Upper lobe of left lung (tissue), 6 donors: ENCODE measurements around the gene TNK2. TPM values are rescaled to one million over a fixed set of nuclear protein-coding genes. Genes with fewer than 3 reads are reported as not detected.
A peak's percentile ranks its signal among the peaks of the same experiment; 100 is the strongest.

Source experiments
- ATAC-seq, 2 donors: fragments of 200-7000 bp; cut with Tn5 transposase; one replicate each; pipeline ENCODE4 v1.9.1; 2022; ENCODE audit warnings: mild to moderate bottlenecking in 2 of 2, moderate library complexity in 2 of 2; ENCODE audit not compliant: low FRiP score in 2 of 2
- DNase-seq, 2 donors: peaks; one replicate each; pipeline ENCODE4 v3.0.0-alpha.2; 2019 to 2020
- H3K27ac ChIP-seq, 4 donors: fragments of 200-600 bp; sonication (generic); one replicate each; pipeline ENCODE4 v1.5.1; 2016 to 2019
- H3K27me3 ChIP-seq, 4 donors: fragments of 200-600 bp; sonication (generic); one replicate each; pipeline ENCODE4 v1.5.1; 2017 to 2019
- H3K36me3 ChIP-seq, 4 donors: fragments of 200-600 bp; sonication (generic); one replicate each; pipeline ENCODE4 v1.5.1; 2016 to 2019
- H3K4me1 ChIP-seq, 4 donors: fragments of 200-600 bp; sonication (generic); one replicate each; pipeline ENCODE4 v1.5.1; 2018 to 2019
- H3K4me3 ChIP-seq, 4 donors: fragments of 200-600 bp; sonication (generic); one replicate each; pipeline ENCODE4 v1.5.1; 2017 to 2019; ENCODE audit warnings: mild to moderate bottlenecking in 2 of 4, moderate library complexity in 1 of 4
- H3K9me3 ChIP-seq, 4 donors: fragments of 200-600 bp; sonication (generic); one replicate each; pipeline ENCODE4 v1.5.1; 2018 to 2019
- CTCF ChIP-seq, 6 experiments: fragments of 450-650 bp in 4 of 6; fragments of 200-600 bp in 2 of 6; sonication (generic) in 2 of 6; IDR thresholded peaks; one replicate each; pipeline ENCODE4 v1.5.1; 2016 to 2019; ENCODE audit warnings: antibody characterized with exemption in 6 of 6
- EP300 ChIP-seq, 4 donors: sonication (generic); formaldehyde crosslinking; IDR thresholded peaks; one replicate each; pipeline ENCODE4 v1.5.1; 2017; ENCODE audit warnings: antibody characterized with exemption in 4 of 4, control low read depth in 2 of 4
- POLR2A ChIP-seq, 4 donors: fragments of 450-650 bp; IDR thresholded peaks; one replicate each; pipeline ENCODE4 v1.5.1; 2016 to 2017; ENCODE audit warnings: antibody characterized with exemption in 4 of 4, mild to moderate bottlenecking in 2 of 4
- POLR2AphosphoS5 ChIP-seq, 2 donors: sonication (generic); formaldehyde crosslinking; IDR thresholded peaks; one replicate each; pipeline ENCODE4 v1.5.1; 2017; ENCODE audit warnings: antibody characterized with exemption in 2 of 2
- WGBS, 2 donors: methylation state at CpG; one replicate each; pipeline ENCODE4 v1.1.5; 2017 to 2018; 5-methylcytosine and 5-hydroxymethylcytosine counted together
- total RNA-seq, 6 donors: library from RNA; depleted of rRNA in 4 of 6; stranded (reverse); fragments of >200 nt in 4 of 6; gene quantifications; one replicate each; pipeline versions ENCODE4 v1.1.0 to v1.2.1, GENCODE V29; 2016 to 2021
- donor health status: DM: no; HTN: no; CAD: no; lungs with moderate emphysema.
- donor health status: DM: no; HTN: yes; CAD: no; lungs with severe emphysema.

TNK2 gene
- total RNA-seq, 6 donors from 2014 or later, result 18.7 to 171 (median 70.1) TPM

GRCh38 chr3:195895078-195895860 is 13.1 kb downstream of the TNK2 start:
- no peaks in the 10 kb centered on the region for H3K27me3 ChIP-seq
- H3K9me3 ChIP-seq, result no peaks in the 10 kb centered on the region
- ATAC-seq, result peak in 1 of 2 donors; percentile 52
- peak overlapping the region; percentile 50 to 86 (median 78) for H3K4me3 ChIP-seq
- peak overlapping the region; percentile 86 to 94 (median 90) for H3K27ac ChIP-seq
- 1 to 2% methylated on average over 17 to 25 of the region's 56 CpGs for WGBS, 2 donors
- peak; percentile 67 to 90 for DNase-seq
- peaks cover 53 to 73% (median 67%) of the 10 kb centered on the region in 4 donors for H3K4me1 ChIP-seq
- H3K36me3 ChIP-seq, result no peaks in the 10 kb centered on the region
- TF ChIP-seq POLR2A (IDR thresholded peaks at IDR 0.05) (no peak), CTCF (IDR thresholded peaks at IDR 0.05) (no peak)

- H3K27ac ChIP-seq, result peak overlapping the region in 3 of 4 donors; percentile 59 to 86 (median 74)
- H3K27me3 ChIP-seq, result no peaks in the 10 kb centered on the region
- H3K4me3 ChIP-seq, result peak overlapping the region in 1 of 4 donors; percentile 78
- no peaks in the 10 kb centered on the region for H3K9me3 ChIP-seq
- no peak for DNase-seq
- WGBS, 2 donors, result 85 to 86% methylated on average over 8 of the region's 8 CpGs
- H3K4me1 ChIP-seq, result peaks cover 49 to 65% (median 61%) of the 10 kb centered on the region in 4 donors
- H3K36me3 ChIP-seq, result no peaks in the 10 kb centered on the region
- ATAC-seq, result no peak
- TF ChIP-seq POLR2AphosphoS5 (IDR thresholded peaks at IDR 0.05) (no peak), POLR2A (IDR thresholded peaks at IDR 0.05) (no peak), CTCF (IDR thresholded peaks at IDR 0.05) (no peak), EP300 (IDR thresholded peaks at IDR 0.05) (no peak)
These were observed 14.4 kb downstream of the TNK2 start for GRCh38 chr3:195893916-195894465.

GRCh38 chr3:195893516-195893915 is 14.8 kb downstream of the TNK2 start:
- no peaks in the 10 kb centered on the region for H3K27me3 ChIP-seq
- DNase-seq, result no peak
- WGBS, 2 donors, result 43 to 48% methylated on average over 3 to 4 of the region's 4 CpGs
- H3K9me3 ChIP-seq, result no peaks in the 10 kb centered on the region
- H3K36me3 ChIP-seq, result no peaks in the 10 kb centered on the region
- no peak for TF ChIP-seq EP300 (IDR thresholded peaks at IDR 0.05)
- no peak for TF ChIP-seq POLR2AphosphoS5 (IDR thresholded peaks at IDR 0.05)
- TF ChIP-seq CTCF (IDR thresholded peaks at IDR 0.05), result no peak
- no peak for TF ChIP-seq POLR2A (IDR thresholded peaks at IDR 0.05)
- H3K4me3 ChIP-seq, result no peak overlapping the region
- peaks cover 49 to 65% (median 61%) of the 10 kb centered on the region in 4 donors for H3K4me1 ChIP-seq
- ATAC-seq, result no peak
- H3K27ac ChIP-seq, result peak overlapping the region in 3 of 4 donors; percentile 59 to 74 (median 74)

- DNase-seq (peak in 1 of 2 donors; percentile 79), ATAC-seq (peak in 1 of 2 donors; percentile 3)
- Histone ChIP-seq H3K4me3 (peak overlapping the region in 3 of 4 donors; percentile 16 to 45 (median 37)), H3K27ac (peak overlapping the region; percentile 47 to 74 (median 66)), H3K36me3 (no peaks in the 10 kb centered on the region), H3K9me3 (no peaks in the 10 kb centered on the region), H3K27me3 (no peaks in the 10 kb centered on the region), H3K4me1 (peaks cover 49 to 65% (median 59%) of the 10 kb centered on the region in 4 donors)
- TF ChIP-seq EP300 (IDR thresholded peaks at IDR 0.05), result no peak
- TF ChIP-seq POLR2AphosphoS5 (IDR thresholded peaks at IDR 0.05), result no peak
- TF ChIP-seq CTCF (IDR thresholded peaks at IDR 0.05), result no peak
- no peak for TF ChIP-seq POLR2A (IDR thresholded peaks at IDR 0.05)
- WGBS, 2 donors, result 20 to 23% methylated on average over 1 to 4 of the region's 9 CpGs
These were observed 15.3 kb downstream of the TNK2 start for GRCh38 chr3:195893044-195893395.
